Esophagus muscularis mucosa (tissue), 4 donors: ENCODE data around the gene ZBTB11. TPM values are rescaled to one million over a fixed set of nuclear protein-coding genes. Genes with fewer than 3 reads are reported as not detected.

Experiments used
- DNase-seq: peaks from one replicate; pipeline ENCODE4 v3.0.0-alpha.2; 2017; ENCODE audit errors: extremely low spot score
- H3K27ac ChIP-seq, 4 donors: fragments of 200-600 bp; sonication (generic); replicated peaks in 1 of 4; 1 replicate in 3 of 4; 2 replicates in 1 of 4; pipeline ENCODE4 v1.5.1; 2016 to 2019; ENCODE audit warnings: mild to moderate bottlenecking in 1 of 4
- H3K27me3 ChIP-seq, 4 donors: fragments of 200-600 bp; sonication (generic); one replicate each; pipeline versions ENCODE4 v1.5.1 to v1.6.0; 2016 to 2019
- H3K36me3 ChIP-seq, 4 donors: fragments of 200-600 bp; sonication (generic); one replicate each; pipeline ENCODE4 v1.5.1; 2016 to 2019
- H3K4me1 ChIP-seq, 4 donors: fragments of 200-600 bp; sonication (generic); one replicate each; pipeline ENCODE4 v1.5.1; 2016 to 2019
- H3K4me3 ChIP-seq, 4 donors: fragments of 200-600 bp; sonication (generic); 1 replicate in 2 of 4; 2 replicates in 2 of 4; pipeline ENCODE4 v1.5.1; 2016 to 2019; ENCODE audit warnings: mild to moderate bottlenecking in 4 of 4, moderate library complexity in 1 of 4
- H3K9me3 ChIP-seq, 4 donors: fragments of 200-600 bp; sonication (generic); 1 replicate in 3 of 4; 2 replicates in 1 of 4; pipeline ENCODE4 v1.5.1; 2016 to 2019
- EP300 ChIP-seq: sonication (generic); formaldehyde crosslinking; IDR thresholded peaks from one replicate; pipeline ENCODE4 v1.6.1; 2017; ENCODE audit warnings: antibody characterized with exemption
- POLR2A ChIP-seq: fragments of 450-650 bp; IDR thresholded peaks from one replicate; pipeline ENCODE4 v1.6.1; 2017; ENCODE audit warnings: antibody characterized with exemption, moderate library complexity, mild to moderate bottlenecking, low read depth
- POLR2AphosphoS5 ChIP-seq, 2 donors: sonication (generic); formaldehyde crosslinking; IDR thresholded peaks; one replicate each; pipeline ENCODE4 v1.6.1; 2017; ENCODE audit warnings: antibody characterized with exemption in 2 of 2
- WGBS: methylation state at CpG from one replicate; pipeline ENCODE4 v1.1.5; 2018; 5-methylcytosine and 5-hydroxymethylcytosine counted together
- intact Hi-C: fragments of 100-400 bp; cut with DNase I; formaldehyde crosslinking; loops from one replicate; pipeline ENCODE4 v1.15.1; 2023
- total RNA-seq, 4 donors: library from RNA; depleted of rRNA; stranded (reverse); fragments of >200 nt; gene quantifications; one replicate each; pipeline versions ENCODE4 v1.1.0 to v1.2.1, GENCODE V29; 2016
- TF ChIP-seq, protein P1 (sequence below), 3 experiments: fragments of 200-600 bp in 2 of 3; fragments of 450-650 bp in 1 of 3; sonication (generic) in 2 of 3; IDR thresholded peaks; one replicate each; pipeline ENCODE4 v1.5.1; 2017 to 2019; ENCODE audit warnings: antibody characterized with exemption in 3 of 3, mild to moderate bottlenecking in 2 of 3, moderate library complexity in 1 of 3

The ZBTB11 gene
- total RNA-seq, 4 donors from 2014 or later = 15.3 to 20.8 (median 16.9) TPM

DNA sequence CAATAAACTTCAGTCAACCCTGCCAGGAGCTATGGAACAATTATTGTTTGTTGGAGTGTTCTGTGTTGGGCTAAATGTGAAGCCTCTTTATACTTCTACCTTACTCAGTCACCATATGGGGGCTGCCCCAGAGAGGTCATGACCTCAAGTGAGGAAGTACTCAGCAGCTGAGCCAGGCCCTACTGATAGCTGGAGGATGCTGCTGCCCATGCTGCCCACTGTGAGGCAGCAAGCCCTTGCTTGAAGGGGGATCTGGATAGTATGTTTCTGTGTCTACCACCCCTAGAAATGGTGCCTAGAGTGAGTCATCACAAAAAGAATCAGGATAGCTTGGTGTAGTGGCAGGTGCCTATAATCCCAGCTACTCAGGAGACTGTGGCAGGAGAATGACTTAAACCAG, 14.0 kb upstream of the ZBTB11 start:
- Histone ChIP-seq H3K9me3 (no peaks in the 10 kb centered on the region), H3K27me3 (no peaks in the 10 kb centered on the region), H3K27ac (peak overlapping the region; percentile 39 to 46 (median 40)), H3K4me1 (peaks cover 6 to 31% (median 23%) of the 10 kb centered on the region in 4 donors), H3K4me3 (no peak overlapping the region), H3K36me3 (no peaks in the 10 kb centered on the region)
- intact Hi-C loops = no loop called here
- no peak for TF ChIP-seq POLR2A
- no peak for TF ChIP-seq POLR2AphosphoS5 (IDR thresholded peaks at IDR 0.05)
- no peak for TF ChIP-seq EP300
- TF ChIP-seq, protein P1, sequence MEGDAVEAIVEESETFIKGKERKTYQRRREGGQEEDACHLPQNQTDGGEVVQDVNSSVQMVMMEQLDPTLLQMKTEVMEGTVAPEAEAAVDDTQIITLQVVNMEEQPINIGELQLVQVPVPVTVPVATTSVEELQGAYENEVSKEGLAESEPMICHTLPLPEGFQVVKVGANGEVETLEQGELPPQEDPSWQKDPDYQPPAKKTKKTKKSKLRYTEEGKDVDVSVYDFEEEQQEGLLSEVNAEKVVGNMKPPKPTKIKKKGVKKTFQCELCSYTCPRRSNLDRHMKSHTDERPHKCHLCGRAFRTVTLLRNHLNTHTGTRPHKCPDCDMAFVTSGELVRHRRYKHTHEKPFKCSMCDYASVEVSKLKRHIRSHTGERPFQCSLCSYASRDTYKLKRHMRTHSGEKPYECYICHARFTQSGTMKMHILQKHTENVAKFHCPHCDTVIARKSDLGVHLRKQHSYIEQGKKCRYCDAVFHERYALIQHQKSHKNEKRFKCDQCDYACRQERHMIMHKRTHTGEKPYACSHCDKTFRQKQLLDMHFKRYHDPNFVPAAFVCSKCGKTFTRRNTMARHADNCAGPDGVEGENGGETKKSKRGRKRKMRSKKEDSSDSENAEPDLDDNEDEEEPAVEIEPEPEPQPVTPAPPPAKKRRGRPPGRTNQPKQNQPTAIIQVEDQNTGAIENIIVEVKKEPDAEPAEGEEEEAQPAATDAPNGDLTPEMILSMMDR (IDR thresholded peaks at IDR 0.05) = no peak
- DNase-seq = no peak

GRCh38 chr3:101689286-101689685, 12.4 kb upstream of the ZBTB11 start:
- intact Hi-C loops = no loop called here
- 78% methylated on average over 2 of the region's 2 CpGs for WGBS
- Histone ChIP-seq H3K27me3 (no peaks in the 10 kb centered on the region), H3K27ac (peak overlapping the region in 2 of 4 donors; percentile 1 to 7), H3K4me3 (no peak overlapping the region), H3K4me1 (peaks cover 19 to 43% (median 37%) of the 10 kb centered on the region in 4 donors), H3K36me3 (peaks cover under 1 to 11% (median 8%) of the 10 kb centered on the region in 4 donors), H3K9me3 (no peaks in the 10 kb centered on the region)
- TF ChIP-seq EP300 (no peak), POLR2AphosphoS5 (IDR thresholded peaks at IDR 0.05) (no peak), POLR2A (no peak)
- TF ChIP-seq, protein P1 (IDR thresholded peaks at IDR 0.05) = no peak
- DNase-seq = no peak

- Histone ChIP-seq H3K9me3 (no peaks in the 10 kb centered on the region), H3K4me3 (peak overlapping the region; percentile 64 to 83 (median 72)), H3K36me3 (peaks cover 20 to 31% (median 25%) of the 10 kb centered on the region in 4 donors), H3K27ac (peak overlapping the region; percentile 89 to 97 (median 93)), H3K4me1 (peaks cover 29 to 61% (median 55%) of the 10 kb centered on the region in 4 donors), H3K27me3 (no peaks in the 10 kb centered on the region)
- intact Hi-C loops = no loop called here
- WGBS = 38% methylated on average over 19 of the region's 25 CpGs
- no peak for DNase-seq
- no peak for TF ChIP-seq EP300
These were observed 10.4 kb upstream of the ZBTB11 start for GRCh38 chr3:101687142-101687931.

- H3K4me1 ChIP-seq = peaks cover 29 to 63% (median 57%) of the 10 kb centered on the region in 4 donors
- intact Hi-C loops = no loop called here
These were observed 9.0 kb upstream of the ZBTB11 start for GRCh38 chr3:101685870-101686307.

GRCh38 chr3:101685050-101685400, 8.1 kb upstream of the ZBTB11 start:
- Histone ChIP-seq H3K4me3 (peak overlapping the region; percentile 64 to 83 (median 72)), H3K4me1 (peaks cover 29 to 58% (median 55%) of the 10 kb centered on the region in 4 donors), H3K27me3 (no peaks in the 10 kb centered on the region), H3K9me3 (no peaks in the 10 kb centered on the region), H3K27ac (peak overlapping the region; percentile 89 to 97 (median 93)), H3K36me3 (peaks cover 42 to 54% (median 48%) of the 10 kb centered on the region in 4 donors)
- no peak for DNase-seq
- intact Hi-C loops = no loop called here
- TF ChIP-seq POLR2AphosphoS5 (IDR thresholded peaks at IDR 0.05) = no peak
- TF ChIP-seq, protein P1 (IDR thresholded peaks at IDR 0.05) = no peak
- no peak for TF ChIP-seq POLR2A
- TF ChIP-seq EP300 = no peak

More at GRCh38 chr3:101685870-101686307, 9.0 kb upstream of the ZBTB11 start:
- H3K4me3 ChIP-seq = peak overlapping the region; percentile 64 to 83 (median 72)
- DNase-seq = no peak
- 2% methylated on average over 11 of the region's 11 CpGs for WGBS
- TF ChIP-seq, protein P1 (IDR thresholded peaks at IDR 0.05) = no peak
- H3K27me3 ChIP-seq = no peaks in the 10 kb centered on the region
- no peaks in the 10 kb centered on the region for H3K9me3 ChIP-seq
- H3K27ac ChIP-seq = peak overlapping the region; percentile 89 to 97 (median 93)
- H3K36me3 ChIP-seq = peaks cover 34 to 45% (median 40%) of the 10 kb centered on the region in 4 donors
